ENCODE data around the gene NBL1. TPM values are rescaled to one million over a fixed set of nuclear protein-coding genes. Genes with fewer than 3 reads are reported as not detected.

Gene NBL1
- total RNA-seq, 6 experiments from 2014 or later = 89.6 to 182 (median 104) TPM

DNA sequence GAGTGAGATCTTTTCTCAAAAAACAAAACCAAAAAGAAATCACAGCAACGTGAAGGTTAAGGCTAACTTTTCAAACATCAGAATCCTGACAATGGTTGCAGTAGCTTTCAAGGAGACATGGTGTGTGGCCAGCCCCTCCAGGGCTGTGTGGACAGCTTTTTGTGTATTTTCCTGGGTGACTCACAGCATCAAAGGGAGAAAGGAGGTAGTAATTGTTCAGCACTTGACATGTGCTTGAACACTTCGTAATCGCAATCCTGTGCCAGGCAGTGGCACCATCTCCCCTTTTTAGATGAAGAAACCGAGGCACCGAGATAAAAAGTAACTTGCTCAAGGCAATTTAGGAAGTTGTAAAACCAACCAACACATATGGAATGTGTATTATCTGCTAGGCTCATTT is 10.3 kb downstream of the NBL1 start:
- TF ChIP-seq, protein P1, sequence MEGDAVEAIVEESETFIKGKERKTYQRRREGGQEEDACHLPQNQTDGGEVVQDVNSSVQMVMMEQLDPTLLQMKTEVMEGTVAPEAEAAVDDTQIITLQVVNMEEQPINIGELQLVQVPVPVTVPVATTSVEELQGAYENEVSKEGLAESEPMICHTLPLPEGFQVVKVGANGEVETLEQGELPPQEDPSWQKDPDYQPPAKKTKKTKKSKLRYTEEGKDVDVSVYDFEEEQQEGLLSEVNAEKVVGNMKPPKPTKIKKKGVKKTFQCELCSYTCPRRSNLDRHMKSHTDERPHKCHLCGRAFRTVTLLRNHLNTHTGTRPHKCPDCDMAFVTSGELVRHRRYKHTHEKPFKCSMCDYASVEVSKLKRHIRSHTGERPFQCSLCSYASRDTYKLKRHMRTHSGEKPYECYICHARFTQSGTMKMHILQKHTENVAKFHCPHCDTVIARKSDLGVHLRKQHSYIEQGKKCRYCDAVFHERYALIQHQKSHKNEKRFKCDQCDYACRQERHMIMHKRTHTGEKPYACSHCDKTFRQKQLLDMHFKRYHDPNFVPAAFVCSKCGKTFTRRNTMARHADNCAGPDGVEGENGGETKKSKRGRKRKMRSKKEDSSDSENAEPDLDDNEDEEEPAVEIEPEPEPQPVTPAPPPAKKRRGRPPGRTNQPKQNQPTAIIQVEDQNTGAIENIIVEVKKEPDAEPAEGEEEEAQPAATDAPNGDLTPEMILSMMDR (IDR thresholded peaks at IDR 0.05) = no peak
- Mint-ChIP-seq H3K4me3 (no peak overlapping the region; the same call in 1 of the 2 replicates), H3K27me3 (ENCODE audit: insufficient read depth) (peaks cover 2% of the 10 kb centered on the region; the same call in 1 of the 2 replicates), H3K4me1 (ENCODE audit: low read depth) (peaks cover 59% of the 10 kb centered on the region), H3K9me3 (no peaks in the 10 kb centered on the region), H3K36me3 (ENCODE audit: low read depth) (peaks cover 5% of the 10 kb centered on the region; the same call in 1 of the 2 replicates), H3K27ac (peak overlapping the region; percentile 75; the same call in 1 of the 2 replicates)
- peak; percentile 46 for DNase-seq

DNA sequence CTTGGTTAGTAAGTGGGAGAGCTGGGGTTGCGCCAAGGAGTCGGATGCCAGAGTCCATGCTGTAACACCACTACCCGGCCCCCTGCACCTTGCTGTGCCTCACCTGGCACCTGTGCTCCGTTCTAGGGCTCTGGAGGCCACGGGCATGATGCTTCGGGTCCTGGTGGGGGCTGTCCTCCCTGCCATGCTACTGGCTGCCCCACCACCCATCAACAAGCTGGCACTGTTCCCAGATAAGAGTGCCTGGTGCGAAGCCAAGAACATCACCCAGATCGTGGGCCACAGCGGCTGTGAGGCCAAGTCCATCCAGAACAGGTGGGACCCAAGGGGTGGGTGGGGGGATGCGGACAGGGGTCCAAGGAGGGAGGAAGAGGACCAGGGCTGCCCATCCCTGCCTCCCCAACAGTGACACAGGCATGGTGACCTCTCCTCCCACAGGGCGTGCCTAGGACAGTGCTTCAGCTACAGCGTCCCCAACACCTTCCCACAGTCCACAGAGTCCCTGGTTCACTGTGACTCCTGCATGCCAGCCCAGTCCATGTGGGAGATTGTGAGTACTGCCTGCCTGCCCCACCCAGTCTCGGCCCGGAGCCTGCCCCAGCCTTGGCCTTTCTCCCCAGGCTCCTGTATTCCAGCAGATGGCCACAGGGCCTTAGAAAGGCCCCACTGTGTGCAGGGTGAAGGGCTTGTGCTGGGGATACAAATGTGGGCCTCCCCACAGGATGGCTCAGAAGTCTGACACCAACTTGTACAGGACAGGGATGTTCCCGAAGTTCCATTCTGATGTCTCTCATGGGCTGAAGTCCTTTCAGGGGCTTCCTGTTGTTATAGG is 11.0 kb downstream of the NBL1 start:
- no peaks in the 10 kb centered on the region for H3K9me3 Mint-ChIP-seq
- peaks cover 5% of the 10 kb centered on the region; the same call in 1 of the 2 replicates for H3K36me3 Mint-ChIP-seq (ENCODE audit: low read depth)
- H3K27me3 Mint-ChIP-seq (ENCODE audit: insufficient read depth) = peaks cover 2% of the 10 kb centered on the region; the same call in 1 of the 2 replicates
- DNase-seq = no peak
- H3K27ac Mint-ChIP-seq = peak overlapping the region; percentile 75; the same call in 1 of the 2 replicates
- H3K4me1 Mint-ChIP-seq (ENCODE audit: low read depth) = peaks cover 60% of the 10 kb centered on the region
- H3K4me3 Mint-ChIP-seq = no peak overlapping the region
- TF ChIP-seq, protein P1 (IDR thresholded peaks at IDR 0.05) = no peak

DNA sequence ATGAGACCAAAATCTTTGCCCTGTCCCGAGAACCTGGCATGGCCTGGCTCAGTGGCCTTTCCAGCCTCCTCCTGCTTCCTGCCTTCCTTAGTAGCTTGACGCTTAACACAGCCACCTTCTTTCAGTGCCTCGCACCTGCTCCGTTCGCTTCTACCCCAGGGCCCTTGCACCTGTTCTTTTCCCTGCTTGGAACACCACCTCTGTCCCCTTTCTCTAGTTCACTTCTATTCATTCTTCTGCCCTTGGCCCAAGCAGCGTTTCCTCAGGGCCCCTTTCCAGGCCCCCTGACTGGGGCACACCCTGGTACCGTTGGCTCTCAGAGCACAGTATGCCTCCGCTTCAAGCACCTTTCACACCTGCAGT is 11.6 kb downstream of the NBL1 start:
- H3K4me3 Mint-ChIP-seq = no peak overlapping the region
- no peak for DNase-seq
- no peaks in the 10 kb centered on the region for H3K9me3 Mint-ChIP-seq
- H3K27me3 Mint-ChIP-seq (ENCODE audit: insufficient read depth) = peaks cover 2% of the 10 kb centered on the region; the same call in 1 of the 2 replicates
- H3K4me1 Mint-ChIP-seq (ENCODE audit: low read depth) = peaks cover 60% of the 10 kb centered on the region
- H3K36me3 Mint-ChIP-seq (ENCODE audit: low read depth) = peaks cover 5% of the 10 kb centered on the region; the same call in 1 of the 2 replicates
- TF ChIP-seq, protein P1 (IDR thresholded peaks at IDR 0.05) = no peak
- no peak overlapping the region for H3K27ac Mint-ChIP-seq

DNA sequence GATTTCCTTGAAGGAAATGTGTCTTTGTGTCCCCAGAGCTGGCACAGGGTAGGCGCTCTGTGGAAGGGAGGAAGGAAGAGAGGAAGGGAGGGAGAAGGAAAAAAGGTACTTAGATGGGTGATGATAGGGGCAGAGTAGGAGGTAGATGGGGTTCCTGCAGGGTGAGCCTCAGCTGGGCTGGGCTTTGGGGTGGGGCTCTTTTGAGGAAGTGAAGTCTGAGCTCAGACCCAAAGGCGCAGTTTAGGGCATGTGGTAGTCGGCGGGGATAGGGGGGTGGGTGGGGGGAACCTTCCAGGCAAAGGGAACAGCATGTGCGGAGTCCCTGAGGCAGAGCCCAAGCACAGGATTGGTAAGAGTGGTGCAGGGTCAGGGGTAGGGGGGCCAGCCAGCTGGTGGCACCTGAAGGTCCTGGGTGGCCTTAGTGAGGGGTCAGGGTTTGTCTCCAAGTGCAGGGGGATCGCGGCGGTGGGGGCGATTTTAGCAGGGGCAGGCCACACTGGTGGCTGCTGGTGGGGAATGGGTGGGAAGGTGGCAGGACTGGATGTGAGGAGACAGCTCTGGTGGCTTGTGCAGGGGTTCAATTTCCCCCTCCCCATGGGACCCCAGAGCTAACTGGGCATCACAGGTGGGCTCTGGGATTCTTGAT is 12.1 kb downstream of the NBL1 start:
- Mint-ChIP-seq H3K27ac (no peak overlapping the region), H3K4me1 (ENCODE audit: low read depth) (peaks cover 58% of the 10 kb centered on the region), H3K4me3 (no peak overlapping the region), H3K36me3 (ENCODE audit: low read depth) (peaks cover 5% of the 10 kb centered on the region; the same call in 1 of the 2 replicates), H3K9me3 (no peaks in the 10 kb centered on the region), H3K27me3 (ENCODE audit: insufficient read depth) (peaks cover 2% of the 10 kb centered on the region; the same call in 1 of the 2 replicates)
- TF ChIP-seq, protein P1 (IDR thresholded peaks at IDR 0.05) = no peak
- no peak for DNase-seq

DNA sequence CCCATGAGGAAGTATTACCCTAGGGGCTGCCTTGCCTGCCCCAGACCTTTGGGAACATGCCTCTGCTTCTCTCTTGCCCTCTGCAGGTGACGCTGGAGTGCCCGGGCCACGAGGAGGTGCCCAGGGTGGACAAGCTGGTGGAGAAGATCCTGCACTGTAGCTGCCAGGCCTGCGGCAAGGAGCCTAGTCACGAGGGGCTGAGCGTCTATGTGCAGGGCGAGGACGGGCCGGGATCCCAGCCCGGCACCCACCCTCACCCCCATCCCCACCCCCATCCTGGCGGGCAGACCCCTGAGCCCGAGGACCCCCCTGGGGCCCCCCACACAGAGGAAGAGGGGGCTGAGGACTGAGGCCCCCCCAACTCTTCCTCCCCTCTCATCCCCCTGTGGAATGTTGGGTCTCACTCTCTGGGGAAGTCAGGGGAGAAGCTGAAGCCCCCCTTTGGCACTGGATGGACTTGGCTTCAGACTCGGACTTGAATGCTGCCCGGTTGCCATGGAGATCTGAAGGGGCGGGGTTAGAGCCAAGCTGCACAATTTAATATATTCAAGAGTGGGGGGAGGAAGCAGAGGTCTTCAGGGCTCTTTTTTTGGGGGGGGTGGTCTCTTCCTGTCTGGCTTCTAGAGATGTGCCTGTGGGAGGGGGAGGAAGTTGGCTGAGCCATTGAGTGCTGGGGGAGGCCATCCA is 12.8 kb downstream of the NBL1 start:
- TF ChIP-seq, protein P1 (IDR thresholded peaks at IDR 0.05) = no peak
- peaks cover 5% of the 10 kb centered on the region; the same call in 1 of the 2 replicates for H3K36me3 Mint-ChIP-seq (ENCODE audit: low read depth)
- H3K4me1 Mint-ChIP-seq (ENCODE audit: low read depth) = peaks cover 57% of the 10 kb centered on the region
- no peaks in the 10 kb centered on the region for H3K9me3 Mint-ChIP-seq
- H3K27me3 Mint-ChIP-seq (ENCODE audit: insufficient read depth) = peaks cover 3% of the 10 kb centered on the region
- DNase-seq = no peak
- H3K27ac Mint-ChIP-seq = no peak overlapping the region
- no peak overlapping the region for H3K4me3 Mint-ChIP-seq
